HG02938 (cell line): Measurements from ENCODE around the gene KPNA5.
A peak's percentile ranks its signal among the peaks of the same experiment; 100 is the strongest.
"Not testable (repeated sequence)": the region's sequence is repeated elsewhere in the genome, so short reads cannot be mapped to it uniquely, and the experiment has no call there.

Experiments used
- ATAC-seq: cut with Tn5 transposase; IDR thresholded peaks from one replicate; pipeline ENCODE4 v1.9.1; 2021; ENCODE audit warnings: mild to moderate bottlenecking, moderate library complexity; ENCODE audit not compliant: unreplicated experiment

KPNA5 gene

DNA sequence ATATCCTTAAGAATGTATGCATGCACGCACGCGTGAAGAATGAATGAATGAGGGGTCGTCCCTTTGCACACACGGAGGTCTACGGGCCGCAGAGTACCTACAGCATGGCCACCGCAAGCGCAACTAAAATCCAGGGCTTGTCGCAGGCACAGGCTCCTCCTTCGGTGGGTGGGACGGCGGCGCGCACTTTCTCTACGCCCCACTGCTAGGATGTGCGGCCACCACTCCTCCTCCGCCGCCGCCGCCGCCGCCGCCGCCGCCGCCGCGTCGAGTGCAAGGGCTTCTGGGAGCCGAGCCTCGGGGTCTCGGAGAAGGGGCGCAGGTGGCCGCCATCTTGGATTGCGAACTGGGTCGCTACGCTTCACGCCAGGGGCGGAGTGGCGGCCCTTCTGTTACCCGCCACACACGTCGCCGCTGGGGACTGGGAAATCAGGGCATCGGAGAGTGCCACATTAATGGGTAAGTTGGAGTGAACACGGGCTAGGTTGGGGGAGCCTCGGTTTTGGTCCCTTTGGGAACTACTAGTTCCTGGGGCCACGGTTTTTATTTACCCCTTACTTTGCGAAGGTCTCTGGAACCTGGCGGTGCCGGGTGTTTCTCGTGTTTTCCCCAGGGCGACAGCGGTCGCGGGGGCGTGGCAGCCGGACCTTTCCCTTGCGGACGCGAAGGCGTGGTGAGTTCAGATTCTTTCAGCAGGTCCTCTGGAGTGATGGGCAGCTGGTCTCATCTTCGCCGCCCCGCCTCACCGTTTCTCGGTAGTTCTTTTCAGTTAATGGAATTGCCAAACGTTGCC is at the start of gene KPNA5:
Gene KPNA5, plus strand, starts transcription at position 332 of the 793 bp plus-strand sequence. Its CDS starts 124 bp downstream, at position 456.
- peak; percentile 93 for ATAC-seq

DNA sequence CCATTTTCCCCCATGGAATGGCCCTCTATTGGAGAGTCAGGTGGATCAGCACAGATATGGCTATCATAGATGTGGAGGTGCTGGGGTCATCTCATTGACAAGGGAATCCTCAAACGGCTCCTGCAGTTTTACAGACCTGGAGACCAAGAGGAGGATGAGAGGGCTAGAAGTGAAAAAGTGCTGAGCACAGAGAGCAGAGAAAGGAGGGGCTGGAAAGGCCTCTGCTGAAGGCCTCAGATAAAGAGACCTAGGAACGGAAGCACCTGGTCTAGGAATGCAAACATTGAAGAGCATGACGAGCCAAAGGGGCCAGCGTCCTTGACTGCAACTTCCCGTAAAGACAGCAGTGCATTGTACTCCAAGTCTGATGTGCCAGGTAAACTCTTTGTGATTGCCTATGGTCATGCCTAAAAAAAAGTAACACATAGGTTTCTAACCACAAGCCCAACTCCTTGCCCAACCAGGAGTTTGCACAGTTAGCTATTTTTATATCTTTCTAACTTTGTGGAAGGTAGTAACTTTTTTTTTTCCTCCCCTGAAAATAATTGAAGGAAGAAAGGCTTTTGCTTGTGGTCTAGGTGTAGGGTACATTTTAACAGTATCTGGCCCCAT is 49.5 kb upstream of the KPNA5 start:
- peak; percentile 70 for ATAC-seq

DNA sequence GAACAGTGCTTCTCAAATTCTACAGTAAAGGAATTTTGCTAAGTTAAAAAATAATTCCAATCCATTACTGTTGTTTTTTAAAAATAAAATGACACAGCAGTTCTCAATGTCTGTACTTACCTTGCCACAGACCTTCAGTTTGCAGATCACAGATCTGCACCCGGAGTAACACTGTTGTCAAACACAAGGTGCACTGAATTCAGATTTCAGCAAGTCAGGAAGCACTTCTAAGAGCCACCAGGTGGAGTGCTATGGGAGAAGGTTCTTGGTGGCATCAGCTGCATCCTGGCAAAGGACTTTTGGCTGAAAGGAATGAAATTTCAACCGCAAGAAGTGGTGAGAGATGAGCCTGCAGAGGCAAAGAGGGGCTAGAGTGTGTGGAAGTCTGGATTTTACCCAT is 47.3 kb upstream of the KPNA5 start:
- no peak for ATAC-seq

DNA sequence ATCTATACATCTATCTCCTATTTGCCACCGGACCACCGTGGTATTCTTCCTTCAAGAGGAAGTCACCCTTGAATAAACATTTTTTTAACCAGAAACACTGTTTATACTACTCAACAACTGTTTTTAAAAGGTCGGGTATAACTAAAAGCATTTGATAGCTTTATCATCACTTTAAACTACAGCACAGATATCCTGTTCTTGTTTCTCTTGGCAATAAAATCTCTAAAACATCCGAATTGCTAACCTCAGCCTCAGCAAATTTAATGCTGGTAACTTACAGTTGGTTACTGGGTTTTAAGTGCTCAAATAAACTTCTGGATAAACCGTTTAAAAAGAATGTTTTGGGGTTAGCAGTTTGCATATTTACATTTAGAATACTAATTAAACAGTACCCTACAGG is 32.9 kb upstream of the KPNA5 start:
- no peak for ATAC-seq

DNA sequence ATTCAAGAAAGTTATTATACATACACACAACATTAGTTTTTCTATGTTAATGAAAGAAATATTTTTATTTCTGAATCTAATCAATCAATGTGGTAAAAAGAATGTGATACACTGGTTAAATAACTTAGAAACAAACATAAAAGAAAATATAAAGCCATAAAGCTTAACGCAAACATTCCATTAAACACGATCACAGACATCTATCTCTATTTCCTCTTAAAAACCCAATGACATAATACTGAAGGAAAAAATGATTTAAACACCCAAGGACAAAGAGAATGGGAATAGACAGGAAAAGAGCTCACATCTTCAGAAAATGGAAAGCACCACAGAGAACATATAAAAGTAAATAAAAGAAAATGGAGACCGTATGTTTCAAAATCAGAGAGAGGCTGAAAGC is 31.9 kb upstream of the KPNA5 start:
- ATAC-seq: no peak

DNA sequence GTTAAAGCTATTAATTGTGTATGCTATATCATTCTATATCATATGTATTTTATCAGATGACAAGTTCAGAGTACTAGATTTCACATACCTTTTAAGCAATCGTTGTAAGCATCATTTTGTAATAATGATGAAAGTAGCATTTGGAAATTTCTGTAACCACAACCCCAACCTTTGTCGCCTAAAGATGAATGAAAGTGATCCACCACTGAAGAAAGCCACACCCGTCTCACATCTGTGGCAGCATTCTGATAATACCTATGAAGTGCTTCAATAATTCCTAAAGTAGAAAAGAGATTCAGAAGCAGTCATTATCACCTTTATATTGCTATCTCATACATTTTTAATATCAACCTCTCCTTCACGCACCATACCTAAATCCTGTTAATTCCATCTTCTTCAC is 29.1 kb upstream of the KPNA5 start:
- ATAC-seq: no peak

DNA sequence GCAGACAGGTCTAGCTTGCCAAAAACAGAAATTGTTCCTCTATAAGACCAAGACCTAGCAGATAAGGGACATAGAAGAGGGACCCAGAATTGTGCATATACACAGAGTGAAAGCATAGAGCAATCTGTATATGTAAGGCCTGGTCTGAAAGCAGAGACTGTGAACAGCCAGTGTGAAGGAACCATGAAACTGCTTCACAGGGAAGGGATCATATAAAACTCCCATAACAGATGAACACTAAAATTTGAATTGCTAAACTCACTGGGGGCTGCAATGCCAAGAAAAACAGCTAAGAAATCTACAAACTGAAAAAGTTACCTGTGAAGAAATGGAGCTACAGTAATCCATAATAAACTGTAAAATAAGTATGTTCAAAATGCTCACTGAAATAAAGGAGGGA is 19.4 kb upstream of the KPNA5 start:
- ATAC-seq: no peak

DNA sequence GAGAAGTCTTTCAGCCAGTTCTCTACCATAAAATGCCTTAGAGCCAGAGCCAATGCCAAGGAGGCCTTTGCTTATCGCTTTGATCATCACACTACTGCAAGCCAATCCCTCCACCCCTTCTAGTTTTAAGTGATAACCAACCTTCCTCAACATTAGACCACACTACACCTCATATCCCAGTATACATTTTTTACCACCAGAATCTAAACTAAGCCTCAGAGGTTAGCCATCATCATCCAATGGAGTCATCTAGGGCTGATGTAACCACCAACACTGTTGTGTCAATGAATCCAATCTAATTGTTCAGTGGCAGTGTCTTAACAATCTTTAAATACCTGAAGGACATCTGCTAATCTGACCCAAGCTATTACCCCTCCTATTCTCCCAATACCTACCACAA is 18.8 kb upstream of the KPNA5 start:
- ATAC-seq: no peak

DNA sequence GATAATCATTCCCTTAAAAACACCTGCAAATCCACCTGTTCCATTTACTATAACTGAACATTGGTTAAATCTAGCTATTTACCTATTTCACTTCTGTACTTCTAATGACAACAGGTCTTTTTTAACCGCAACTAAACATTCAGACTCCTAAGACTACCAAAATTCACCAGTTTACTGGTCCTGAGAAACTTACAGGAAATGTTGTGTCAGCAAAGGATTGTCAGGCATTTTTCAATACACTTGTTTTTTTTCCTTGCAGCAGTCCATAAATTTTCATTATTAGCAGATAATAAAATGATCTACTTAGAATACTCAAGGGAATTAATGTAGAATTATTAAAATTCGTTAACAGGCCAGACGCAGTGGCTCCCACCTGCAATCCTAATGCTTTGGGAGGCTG is 17.7 kb upstream of the KPNA5 start:
- ATAC-seq: no peak

DNA sequence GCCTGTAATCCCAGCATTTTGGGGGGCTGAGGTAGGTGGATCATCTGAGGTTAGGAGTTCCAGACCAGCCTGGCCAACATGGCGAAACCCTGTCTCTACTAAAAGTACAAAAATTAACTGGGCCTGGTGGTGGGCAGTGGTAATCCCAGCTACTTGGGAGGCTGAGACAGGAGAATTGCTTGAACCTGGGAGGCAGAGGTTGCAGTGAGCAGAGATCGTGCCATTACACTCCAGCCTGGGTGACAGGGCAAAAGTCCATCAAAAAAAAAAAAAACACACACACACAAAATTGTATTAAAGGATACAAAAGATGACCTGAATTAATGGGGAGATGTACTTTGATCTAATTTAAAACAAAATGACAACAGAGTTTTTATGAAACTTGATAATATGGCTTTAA is 16.8 kb upstream of the KPNA5 start:
- ATAC-seq: not testable (repeated sequence)

DNA sequence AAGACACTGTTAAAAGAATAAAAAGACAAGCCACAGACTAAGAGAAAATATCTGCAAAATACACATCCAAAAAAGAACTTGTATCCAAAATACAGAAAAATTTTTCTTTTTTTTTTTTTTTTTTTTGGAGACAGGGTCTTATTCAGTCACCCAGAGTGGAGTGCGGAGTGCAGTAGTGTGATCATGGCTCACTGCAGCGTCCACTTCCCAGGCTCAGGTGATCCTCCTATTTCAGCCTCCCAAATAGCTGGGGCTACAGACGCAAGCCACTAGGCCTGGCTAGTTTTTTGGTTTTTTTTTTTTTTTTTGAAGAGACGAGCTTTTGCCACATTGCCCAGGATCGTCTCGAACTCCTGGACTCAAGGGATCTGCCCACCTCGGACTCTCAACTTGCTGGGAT is 15.5 kb upstream of the KPNA5 start:
- no peak for ATAC-seq

DNA sequence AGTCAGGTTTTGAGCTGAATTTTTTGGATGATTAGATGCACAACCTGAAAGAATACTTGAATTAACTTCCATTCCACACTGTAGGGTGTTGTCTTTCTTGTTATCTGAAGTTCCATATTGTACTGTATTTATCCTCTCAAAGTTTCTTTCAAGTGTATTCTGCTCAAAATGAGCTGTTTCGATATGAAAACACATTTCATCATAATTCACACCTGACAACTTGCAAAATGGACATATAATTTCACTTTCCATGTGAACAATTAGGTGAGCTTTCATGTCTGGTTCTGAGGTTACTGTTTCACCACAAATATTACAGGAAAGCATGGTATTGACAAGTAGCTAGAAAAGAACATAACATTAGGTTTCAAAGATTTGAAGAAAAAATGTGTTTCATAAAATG is 14.1 kb upstream of the KPNA5 start:
- peak; percentile 41 for ATAC-seq

DNA sequence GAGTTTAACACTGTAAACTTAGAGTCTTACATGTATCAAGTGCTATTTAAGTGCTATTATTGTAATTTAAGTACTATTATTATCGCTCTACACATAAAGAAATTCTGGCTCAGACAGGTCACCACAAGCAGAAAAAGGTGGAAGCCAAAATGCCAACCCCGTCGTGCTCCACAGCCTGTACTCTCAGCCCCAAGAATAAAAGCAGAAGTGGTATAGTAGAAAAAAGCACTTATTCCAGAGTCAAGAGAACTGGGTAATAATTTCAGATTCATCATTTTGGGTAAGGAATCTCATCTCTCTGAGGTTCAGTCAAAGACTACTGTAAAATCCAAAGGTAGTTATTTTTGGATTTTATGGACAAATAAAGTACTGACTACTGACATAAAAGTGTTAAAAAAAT is 13.4 kb upstream of the KPNA5 start:
- ATAC-seq: peak; percentile 25

DNA sequence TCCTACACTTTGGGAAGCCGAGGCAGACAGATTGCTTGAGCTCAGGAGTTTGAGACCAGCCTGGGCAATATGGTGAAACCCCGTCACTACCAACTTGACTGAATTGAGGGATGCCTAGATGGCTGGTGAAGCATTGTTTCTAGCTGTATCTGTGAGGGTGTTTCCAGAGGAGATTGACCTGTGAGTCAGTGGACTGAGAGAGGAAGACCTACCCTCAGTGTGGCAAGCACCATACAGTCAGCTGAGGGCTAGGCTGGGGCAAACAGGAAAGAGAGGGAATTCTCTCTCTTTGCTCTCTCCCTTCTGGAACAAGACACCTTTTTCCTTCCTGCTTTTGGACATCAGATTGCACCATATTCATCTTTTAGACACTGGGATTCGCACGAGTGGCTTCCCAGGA is 8.7 kb upstream of the KPNA5 start:
- no peak for ATAC-seq

DNA sequence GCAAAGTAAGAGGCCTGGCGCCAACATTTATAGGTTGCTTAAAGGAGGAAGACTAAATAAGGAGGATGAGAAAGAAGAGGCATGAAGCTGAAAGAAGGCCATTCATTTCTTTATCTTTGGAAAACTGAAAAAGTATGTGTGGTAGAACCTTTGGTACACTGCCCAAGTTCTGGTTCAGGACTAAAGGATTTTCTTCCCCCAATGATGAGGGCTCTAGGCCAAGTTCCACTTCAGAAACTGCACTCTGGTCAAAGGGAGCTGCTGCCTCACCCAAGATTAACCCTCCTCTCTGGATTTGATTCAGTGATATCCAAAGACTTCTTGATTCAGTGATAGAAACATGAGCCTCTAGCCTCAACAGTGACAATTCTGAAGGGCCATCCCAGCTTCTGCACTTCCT is 5.0 kb upstream of the KPNA5 start:
- no peak for ATAC-seq

DNA sequence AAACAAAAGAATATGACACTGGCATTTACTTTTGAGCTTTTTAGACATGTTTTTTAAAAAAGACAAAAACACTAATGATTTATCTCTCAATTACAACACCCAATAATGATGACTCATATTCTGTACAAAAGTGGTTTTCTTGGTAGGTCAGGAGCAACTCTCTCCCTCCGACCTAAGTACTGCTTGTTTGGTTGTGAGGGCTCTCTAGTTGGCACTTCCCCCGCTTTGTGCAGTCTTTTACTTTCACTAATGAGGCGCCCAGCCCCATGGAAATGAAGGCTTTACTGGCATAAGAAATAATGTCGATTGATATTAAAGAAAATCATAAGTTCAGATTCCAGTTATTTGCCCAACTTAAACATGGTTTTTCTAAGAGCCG is 1.3 kb downstream of the KPNA5 start:
- ATAC-seq: peak; percentile 32

DNA sequence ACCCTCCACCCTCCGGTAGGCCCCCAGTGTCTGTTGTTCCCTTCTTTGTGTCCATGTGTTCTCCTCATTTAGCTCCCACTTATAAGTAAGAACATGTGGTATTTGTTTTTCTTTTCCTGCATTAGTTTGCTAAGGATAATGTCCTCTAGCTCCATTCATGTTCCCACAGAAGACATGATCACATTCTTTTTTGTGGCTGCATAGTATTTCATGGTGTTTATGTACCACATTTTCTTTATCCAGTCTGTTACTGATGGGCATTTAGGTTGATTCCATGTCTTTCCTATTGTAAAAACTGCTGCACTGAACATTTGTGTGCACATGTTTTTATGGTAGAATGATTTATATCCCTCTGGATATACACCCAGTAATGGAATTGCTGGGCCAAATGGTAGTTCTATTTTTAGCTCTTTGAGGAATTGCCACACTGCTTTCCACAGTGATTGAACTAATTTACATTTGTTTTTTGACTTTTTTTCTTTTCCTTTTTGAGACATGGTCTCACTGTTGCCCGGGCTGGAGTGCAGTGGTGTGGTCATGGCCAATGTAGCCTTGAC is 4.5 kb downstream of the KPNA5 start:
- ATAC-seq: no peak

DNA sequence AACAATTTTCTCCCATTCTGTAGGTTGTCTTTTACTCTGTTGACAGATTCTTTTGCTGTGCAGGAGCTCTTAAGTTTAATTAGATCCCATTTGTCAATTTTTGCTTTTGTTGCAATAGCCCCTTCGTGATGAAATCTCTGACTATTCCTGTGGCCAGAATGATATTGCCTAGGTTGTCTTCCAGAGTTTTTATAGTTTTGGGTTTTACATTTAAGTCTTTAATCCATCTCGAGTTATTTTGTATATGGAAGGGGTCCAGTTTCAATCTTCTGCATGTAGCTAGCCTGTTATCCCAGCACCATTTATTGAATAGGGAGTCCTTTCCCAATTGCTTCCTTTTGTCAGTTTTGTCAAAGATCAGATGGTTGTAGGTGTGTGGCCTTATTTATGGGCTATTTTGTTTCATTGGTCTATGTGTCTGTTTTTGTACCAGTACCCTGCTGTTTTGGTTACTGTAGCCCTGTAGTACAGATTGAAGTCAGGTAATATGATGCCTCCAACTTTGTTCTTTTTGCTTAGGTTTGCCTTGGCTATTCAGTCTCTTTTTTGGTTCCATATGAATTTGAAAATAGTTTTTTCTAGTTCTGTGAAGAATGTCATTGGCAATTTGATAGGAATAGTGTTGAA is 5.6 kb downstream of the KPNA5 start:
- not testable (repeated sequence) for ATAC-seq

DNA sequence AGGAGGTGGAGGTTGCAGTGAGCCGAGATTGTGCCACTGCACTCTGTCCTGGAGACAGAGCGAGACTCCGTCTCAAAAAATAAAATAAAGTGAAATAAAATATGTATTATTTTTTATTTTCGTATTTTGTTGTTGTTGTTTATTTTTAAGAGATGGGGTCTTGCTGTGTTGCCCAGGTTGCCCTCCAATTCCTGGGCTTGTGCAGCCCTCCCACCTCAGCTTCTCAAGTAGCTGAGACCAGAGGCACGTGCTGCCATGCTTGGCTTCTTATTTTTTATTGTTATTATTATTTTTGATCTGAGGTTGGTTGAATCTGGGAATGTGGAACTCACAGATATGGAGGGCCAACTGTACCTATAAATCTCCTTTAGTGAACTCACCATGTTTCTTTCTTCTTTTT is 10.1 kb downstream of the KPNA5 start:
- ATAC-seq: no peak

DNA sequence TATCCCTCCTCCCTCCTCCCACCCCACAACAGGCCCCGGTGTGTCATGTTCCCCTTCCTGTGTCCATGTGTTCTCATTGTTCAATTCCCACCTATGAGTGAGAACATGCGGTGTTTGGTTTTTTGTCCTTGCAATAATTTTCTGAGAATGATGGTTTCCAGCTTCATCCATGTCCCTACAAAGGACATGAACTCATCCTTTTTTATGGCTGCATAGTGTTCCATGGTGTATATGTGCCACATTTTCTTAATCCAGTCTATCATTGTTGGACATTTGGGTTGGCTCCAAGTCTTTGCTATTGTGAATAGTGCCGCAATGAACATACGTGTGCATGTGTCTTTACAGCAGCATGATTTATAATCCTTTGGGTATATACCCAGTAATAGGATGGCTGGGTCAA is 11.9 kb downstream of the KPNA5 start:
- not testable (repeated sequence) for ATAC-seq

DNA sequence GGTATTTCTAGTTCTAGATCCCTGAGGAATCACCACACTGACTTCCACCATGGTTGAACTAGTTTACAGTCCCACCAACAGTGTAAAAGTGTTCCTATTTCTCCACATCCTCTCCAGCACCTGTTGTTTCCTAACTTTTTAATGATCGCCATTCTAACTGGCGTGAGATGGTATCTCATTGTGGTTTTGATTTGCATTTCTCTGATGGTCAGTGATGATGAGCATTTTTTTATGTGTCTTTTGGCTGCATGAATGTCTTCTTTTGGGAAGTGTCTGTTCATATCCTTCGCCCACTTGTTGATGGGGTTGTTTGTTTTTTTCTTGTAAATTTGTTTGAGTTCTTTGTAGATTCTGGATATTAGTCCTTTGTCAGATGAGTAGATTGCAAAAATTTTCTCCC is 12.3 kb downstream of the KPNA5 start:
- ATAC-seq: not testable (repeated sequence)

DNA sequence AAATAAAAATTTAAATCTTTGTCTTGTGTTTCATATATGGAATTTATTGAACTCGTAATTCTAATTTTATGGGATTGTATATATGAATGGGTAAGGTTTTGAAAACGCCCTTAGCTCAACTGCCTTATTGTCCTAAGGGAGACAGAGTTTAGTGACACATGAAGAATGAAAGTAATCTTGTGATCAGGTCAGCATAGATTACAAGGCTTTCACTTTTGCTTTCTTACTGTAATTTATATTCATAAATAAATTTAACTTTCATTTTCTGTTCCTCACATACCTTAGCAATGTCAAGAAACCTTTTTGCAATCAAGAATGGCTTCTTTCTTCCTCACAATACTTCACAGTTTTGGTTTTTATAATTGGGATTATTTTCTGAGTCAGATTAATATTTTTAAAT is 14.4 kb downstream of the KPNA5 start:
- peak; percentile 94 for ATAC-seq
